GM12801 (cell line): ENCODE results near the gene GPATCH4.

Source experiments
- CTCF ChIP-seq: IDR thresholded peaks from one replicate; pipeline ENCODE4 v1.5.1; 2011; ENCODE audit warnings: control low read depth; ENCODE audit not compliant: insufficient read length; ENCODE audit errors: extremely low read depth

The GPATCH4 gene

GRCh38 chr1:156639601-156640101 lies 38.4 kb upstream of the GPATCH4 start:
- TF ChIP-seq CTCF, result no peak

- TF ChIP-seq CTCF, result no peak
These were observed 37.1 kb upstream of the GPATCH4 start for GRCh38 chr1:156638189-156638985.

- no peak for TF ChIP-seq CTCF
These were observed 31.1 kb upstream of the GPATCH4 start for GRCh38 chr1:156632355-156632754.

GRCh38 chr1:156629823-156630449 lies 28.7 kb upstream of the GPATCH4 start:
- no peak for TF ChIP-seq CTCF

- no peak for TF ChIP-seq CTCF
These were observed 26.1 kb upstream of the GPATCH4 start for GRCh38 chr1:156627313-156627880.

- TF ChIP-seq CTCF, result no peak
These were observed 24.8 kb upstream of the GPATCH4 start for GRCh38 chr1:156626079-156626438.

GRCh38 chr1:156625436-156626078 lies 24.3 kb upstream of the GPATCH4 start:
- no peak for TF ChIP-seq CTCF
